Sigmoid colon (tissue), 4 donors: Measurements from ENCODE around the gene SNW1.

ENCODE experiments used
- CTCF ChIP-seq, 4 experiments: fragments of 450-650 bp in 3 of 4; fragments of 200-600 bp in 1 of 4; IDR thresholded peaks; one replicate each; pipeline ENCODE4 v1.5.1; 2016 to 2019; ENCODE audit warnings: antibody characterized with exemption in 4 of 4, mild to moderate bottlenecking in 3 of 4, moderate library complexity in 2 of 4
- EP300 ChIP-seq, 4 donors: sonication (generic); formaldehyde crosslinking; IDR thresholded peaks; one replicate each; pipeline ENCODE4 v1.6.1; 2017; ENCODE audit warnings: antibody characterized with exemption in 4 of 4
- POLR2A ChIP-seq, 2 donors: fragments of 450-650 bp; IDR thresholded peaks; one replicate each; pipeline ENCODE4 v1.6.1; 2016; ENCODE audit warnings: antibody characterized with exemption in 2 of 2, mild to moderate bottlenecking in 2 of 2, moderate library complexity in 2 of 2
- POLR2AphosphoS5 ChIP-seq, 4 donors: sonication (generic); formaldehyde crosslinking; IDR thresholded peaks; one replicate each; pipeline ENCODE4 v1.6.1; 2017; ENCODE audit warnings: antibody characterized with exemption in 4 of 4

GRCh38 chr14:77709412-77709811 lies 51.5 kb downstream of the SNW1 start:
- TF ChIP-seq POLR2A (IDR thresholded peaks at IDR 0.05) = no peak
- TF ChIP-seq EP300 (IDR thresholded peaks at IDR 0.05) = no peak
- no peak for TF ChIP-seq CTCF (IDR thresholded peaks at IDR 0.05)
- no peak for TF ChIP-seq POLR2AphosphoS5 (IDR thresholded peaks at IDR 0.05)
